OCI-LY7 (cell line): ENCODE measurements around the gene DUS1L. TPM values are rescaled to one million over a fixed set of nuclear protein-coding genes. Genes with fewer than 3 reads are reported as not detected.

Experiments
- BruUV-seq: library from RNA; stranded (reverse); fragments of 400-500 nt; replicated peaks from 2 replicates; lab custom pipeline; 2021; lab: Mats Ljungman, UMichigan
- CTCF ChIA-PET: fragments of 300-600 bp; sonication (Branson Sonifier 250); formaldehyde crosslinking; loops from one replicate; lab custom pipeline; 2022; ENCODE audit warnings: antibody characterized with exemption; ENCODE audit not compliant: unreplicated experiment; lab: Charles Lee
- POLR2A ChIA-PET: fragments of 300-600 bp; sonication (Branson Sonifier 250); formaldehyde crosslinking; loops from one replicate; lab custom pipeline; 2022; ENCODE audit warnings: antibody characterized with exemption; lab: Charles Lee
- DNase-seq: peaks from one replicate; pipeline ENCODE4 v3.0.0-alpha.2; 2015; ENCODE audit warnings: low spot score
- H2AFZ ChIP-seq: fragments of 200-600 bp; sonication (generic), shearing (Covaris generic); 2 replicates; pipeline ENCODE4 v1.6.1; 2014; ENCODE audit warnings: mild to moderate bottlenecking, antibody characterized with exemption, low read length, moderate library complexity
- H3K27ac ChIP-seq: fragments of 200-600 bp; sonication (generic); 2 replicates; pipeline ENCODE4 v1.5.1; 2014; ENCODE audit warnings: mixed run types, low read depth, mild to moderate bottlenecking, moderate library complexity, low read length, inconsistent platforms; ENCODE audit not compliant: poor library complexity, severe bottlenecking
- H3K36me3 ChIP-seq: fragments of 200-600 bp; sonication (generic); 2 replicates; pipeline ENCODE4 v1.6.1; 2014; ENCODE audit warnings: mild to moderate bottlenecking, antibody characterized with exemption, low read length, moderate library complexity, mixed read lengths; ENCODE audit not compliant: insufficient read depth
- H3K4me1 ChIP-seq: fragments of 200-600 bp; sonication (generic); 2 replicates; pipeline ENCODE4 v1.5.1; 2014; ENCODE audit warnings: mild to moderate bottlenecking, low read length; ENCODE audit not compliant: insufficient read depth, poor library complexity, severe bottlenecking
- H3K4me2 ChIP-seq: fragments of 200-600 bp; sonication (generic); 2 replicates; pipeline ENCODE4 v1.6.1; 2014; ENCODE audit warnings: mild to moderate bottlenecking, low read length
- H3K4me3 ChIP-seq: fragments of 200-600 bp; sonication (generic); 2 replicates; pipeline ENCODE4 v1.5.1; 2014; ENCODE audit warnings: mild to moderate bottlenecking, low read depth, low read length; ENCODE audit not compliant: poor library complexity, severe bottlenecking
- H3K79me2 ChIP-seq: fragments of 200-600 bp; sonication (generic); 2 replicates; pipeline ENCODE4 v1.6.1; 2016; ENCODE audit warnings: low read depth, mild to moderate bottlenecking, low read length, moderate library complexity, mixed read lengths; ENCODE audit not compliant: insufficient read depth
- H3K9me2 ChIP-seq: fragments of 200-600 bp; sonication (generic); 2 replicates; pipeline ENCODE4 v1.6.1; 2016; ENCODE audit warnings: mild to moderate bottlenecking, low read length, mixed read lengths; ENCODE audit not compliant: insufficient read depth
- H3K9me3 ChIP-seq: fragments of 200-600 bp; sonication (generic); 2 replicates; pipeline ENCODE4 v1.6.1; 2014; ENCODE audit warnings: mild to moderate bottlenecking, mixed run types, low read length, mixed read lengths
- H4K20me1 ChIP-seq: fragments of 200-600 bp; sonication (generic); 2 replicates; pipeline ENCODE4 v1.6.1; 2014; ENCODE audit warnings: mild to moderate bottlenecking, antibody characterized with exemption, low read length, moderate library complexity, mixed read lengths; ENCODE audit not compliant: insufficient read depth
- CTCF ChIP-seq: fragments of 200-600 bp; sonication (generic); conservative IDR thresholded peaks from 2 replicates; pipeline ENCODE4 v1.5.1; 2014; ENCODE audit warnings: mild to moderate bottlenecking, antibody characterized with exemption, low read length, moderate library complexity, mixed read lengths
- EZH2phosphoT487 ChIP-seq: fragments of 200-600 bp; sonication (generic); IDR thresholded peaks from 2 replicates; pipeline ENCODE4 v1.6.1; 2018; ENCODE audit warnings: low read depth, borderline replicate concordance, mild to moderate bottlenecking, mixed run types, antibody characterized with exemption, low read length, moderate library complexity, mixed read lengths
- intact Hi-C: fragments of 100-400 bp; cut with micrococcal nuclease; formaldehyde crosslinking; loops from one replicate; pipeline ENCODE4 v1.10.0; 2022; ENCODE audit not compliant: unreplicated experiment
- total RNA-seq, 2 experiments: library from RNA; depleted of rRNA in 1 of 2; stranded (reverse); fragments of >200 nt in 1 of 2; shearing (Covaris generic) in 1 of 2; gene quantifications; 2 replicates each; pipeline ENCODE4 v1.2.3, GENCODE V29; 2014 to 2022

Gene DUS1L
- total RNA-seq, 2 experiments from 2014 or later: 320 to 388 TPM

- no peak overlapping the region for H3K4me3 ChIP-seq
- ChIA-PET CTCF (interaction anchor here (0.8 kb wide), 1 partner anchor 35 kb away, joined by 4 read pairs; the partner anchor contains the start of gene DCXR), POLR2A (no interaction called here)
- BruUV-seq: no TSS peak
- peaks cover 14% of the 10 kb centered on the region for H3K36me3 ChIP-seq
- H3K79me2 ChIP-seq: no peaks in the 10 kb centered on the region
- no peak overlapping the region for H3K4me2 ChIP-seq
- H3K4me1 ChIP-seq: peaks cover 25% of the 10 kb centered on the region
- no peak overlapping the region for H2AFZ ChIP-seq
- H3K27ac ChIP-seq: no peak overlapping the region
- intact Hi-C loops: no loop called here
- no peaks in the 10 kb centered on the region for H3K9me3 ChIP-seq
- TF ChIP-seq CTCF: no peak
- no peaks in the 10 kb centered on the region for H4K20me1 ChIP-seq
- H3K9me2 ChIP-seq: no peaks in the 10 kb centered on the region
- no peak for DNase-seq
These were observed 7.2 kb upstream of the DUS1L start for GRCh38 chr17:82072827-82073226.

- no peaks in the 10 kb centered on the region; the same call in 1 of the 2 replicates for H3K79me2 ChIP-seq
- ChIA-PET POLR2A (interaction anchor here (1.1 to 1.2 kb wide), 2 partner anchors 30 to 33 kb away, joined by 3 to 4 read pairs; partner anchors contain the start of gene DCXR), CTCF (no interaction called here)
- intact Hi-C loops: no loop called here
- H3K4me2 ChIP-seq: no peak overlapping the region
- no TSS peak for BruUV-seq
- H3K9me3 ChIP-seq: no peaks in the 10 kb centered on the region
- no peaks in the 10 kb centered on the region for H4K20me1 ChIP-seq
- H3K4me3 ChIP-seq: no peak overlapping the region
- peaks cover 22% of the 10 kb centered on the region for H3K4me1 ChIP-seq
- H2AFZ ChIP-seq: no peak overlapping the region
- no peak for TF ChIP-seq CTCF
- DNase-seq: no peak
- no peaks in the 10 kb centered on the region for H3K9me2 ChIP-seq
- H3K36me3 ChIP-seq: no peaks in the 10 kb centered on the region
- H3K27ac ChIP-seq: no peak overlapping the region
These were observed 5.0 kb upstream of the DUS1L start for GRCh38 chr17:82070611-82071010.

- Histone ChIP-seq H3K9me2 (no peaks in the 10 kb centered on the region), H3K4me1 (peaks cover 19% of the 10 kb centered on the region), H3K4me3 (peak overlapping the region; percentile 97), H3K4me2 (peak overlapping the region; percentile 96), H4K20me1 (no peaks in the 10 kb centered on the region; the same call in 1 of the 2 replicates), H3K79me2 (peaks cover 18% of the 10 kb centered on the region; the same call in 1 of the 2 replicates), H3K9me3 (no peaks in the 10 kb centered on the region), H3K36me3 (peaks cover 40% of the 10 kb centered on the region), H2AFZ (no peak overlapping the region), H3K27ac (peak overlapping the region; percentile 42)
- BruUV-seq: no TSS peak
- ChIA-PET CTCF (interaction anchor here (0.9 kb wide), 1 partner anchor 28 kb away, joined by 3 read pairs; the partner anchor contains the start of gene DCXR), POLR2A (no interaction called here)
- TF ChIP-seq EZH2phosphoT487: no peak
- 0 out of 2 replicates have a peak, but pooled peaks have one; percentile 13 for TF ChIP-seq CTCF
- intact Hi-C loops: no loop called here
- no peak for DNase-seq
These were observed 389 bp downstream of the DUS1L start for GRCh38 chr17:82065193-82065637.
